ENCODE results near the gene SYS1. TPM values are rescaled to one million over a fixed set of nuclear protein-coding genes. Genes with fewer than 3 reads are reported as not detected.
A peak's percentile ranks its signal among the peaks of the same experiment; 100 is the strongest.

SYS1 gene
- total RNA-seq, result 22.6 TPM
- long read RNA-seq, transcript SYS1-201 (4 exons, 2,862 nt), result major isoform, 49 of 53 reads
- long read RNA-seq, partial matches to known transcripts, result 0 of 53 reads
- long read RNA-seq, other reads (novel, unspliced or antisense), result 1 of 53 reads

GRCh38 chr20:45362804-45363610 is at the start of gene SYS1:
SYS1 (plus strand) TSS chr20:45363156; CDS start chr20:45363532, 376 bp downstream.
- ATAC-seq (peak; percentile 88), DNase-seq (peak; percentile 99)
- intact Hi-C loops (cut with micrococcal nuclease), result no loop called here

- intact Hi-C loops (cut with micrococcal nuclease), result no loop called here
Observed at GRCh38 chr20:45313943-45314342, 49.0 kb upstream of the SYS1 start.

DNA sequence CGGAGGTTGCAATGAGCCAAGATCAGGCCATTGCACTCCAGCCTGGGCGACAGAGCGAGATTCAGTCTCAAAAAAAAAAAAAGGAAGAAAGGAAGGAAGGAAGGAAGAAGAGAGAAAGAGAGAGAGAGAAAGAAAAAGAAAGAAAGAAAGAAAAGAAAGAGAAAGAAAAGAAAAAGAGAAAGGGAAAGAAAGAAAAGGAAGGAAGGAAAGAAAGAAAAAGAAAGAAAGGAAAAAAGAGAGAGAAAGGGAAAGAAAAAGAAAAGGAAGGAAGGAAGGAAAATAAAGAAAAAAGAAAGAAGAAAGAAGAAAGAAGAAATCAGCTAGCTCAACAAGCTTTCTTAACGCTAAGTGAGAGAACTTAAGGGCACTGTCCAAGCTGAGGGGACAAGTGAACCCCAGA is 47.3 kb upstream of the SYS1 start:
- DNase-seq (no peak), ATAC-seq (no peak)
- intact Hi-C loops (cut with micrococcal nuclease), result no loop called here

More at GRCh38 chr20:45313943-45314342, 49.0 kb upstream of the SYS1 start:
- ATAC-seq, result no peak
- DNase-seq, result no peak

- intact Hi-C loops (cut with micrococcal nuclease), result no loop called here
- DNase-seq (no peak), ATAC-seq (no peak)
Observed at GRCh38 chr20:45316150-45317080, 46.5 kb upstream of the SYS1 start.

GRCh38 chr20:45317826-45318225 is 45.1 kb upstream of the SYS1 start:
- no peak for DNase-seq
- intact Hi-C loops (cut with micrococcal nuclease), result no loop called here
- ATAC-seq, result no peak

GRCh38 chr20:45318386-45318939 is 44.5 kb upstream of the SYS1 start:
- intact Hi-C loops (cut with micrococcal nuclease), result no loop called here
- DNase-seq (no peak), ATAC-seq (no peak)

- DNase-seq (no peak), ATAC-seq (no peak)
- intact Hi-C loops (cut with micrococcal nuclease), result no loop called here
Observed at GRCh38 chr20:45318948-45319347, 44.0 kb upstream of the SYS1 start.

DNA sequence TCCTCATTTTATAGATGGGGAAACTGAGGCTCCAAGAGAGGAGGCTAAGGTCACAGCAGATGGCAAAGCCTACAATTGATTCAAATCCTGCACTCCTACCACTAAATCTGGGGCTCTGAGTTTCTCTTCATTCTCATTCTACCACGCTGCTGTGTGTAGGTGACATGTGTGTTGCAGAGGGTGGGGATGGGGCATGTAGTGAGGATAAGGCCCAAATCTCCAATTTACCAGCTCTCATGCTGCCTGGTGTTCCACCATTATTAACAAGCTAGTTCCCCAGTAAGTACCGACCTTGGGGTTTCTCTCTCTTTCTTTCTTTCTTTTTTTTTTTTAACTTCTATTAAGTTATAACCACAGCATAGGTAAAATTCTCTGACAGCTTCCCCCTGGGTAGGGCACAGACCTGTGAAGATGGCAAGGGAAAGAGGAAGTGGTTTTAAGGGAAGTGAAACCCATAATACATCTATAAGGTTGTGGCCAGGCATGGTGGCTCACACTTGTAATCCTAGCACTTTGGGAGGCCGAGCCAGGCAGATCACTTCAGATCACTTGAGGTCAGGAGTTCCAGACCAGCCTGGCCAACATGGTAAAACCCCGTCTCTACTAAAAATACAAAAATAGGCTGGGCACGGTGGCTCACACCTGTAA is 41.9 kb upstream of the SYS1 start:
- intact Hi-C loops (cut with micrococcal nuclease), result loop anchor here (5.0 to 10.0 kb wide), 2 partner anchors 116 to 454 kb away; no protein-coding TSS in a partner anchor

DNA sequence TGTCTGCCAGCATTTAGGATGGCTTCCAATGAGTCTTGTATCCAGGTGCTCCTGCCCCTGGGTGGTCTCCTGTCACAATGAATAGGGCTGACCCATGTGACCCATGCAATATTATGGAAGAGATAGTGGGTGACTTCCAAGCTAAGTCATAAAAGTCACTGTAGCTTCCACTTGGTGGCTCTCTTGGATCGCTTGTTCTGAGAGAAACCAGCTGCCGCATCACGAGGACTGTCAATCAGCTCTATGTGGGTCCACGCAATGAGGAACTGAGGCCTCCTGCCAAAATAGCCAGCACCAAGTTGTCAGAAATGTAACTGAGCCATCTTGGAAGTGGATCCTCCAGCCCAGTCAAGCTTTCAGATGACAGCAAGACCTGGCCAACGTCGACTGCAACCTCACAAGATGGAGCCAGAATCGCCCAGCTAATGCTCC is 40.0 kb upstream of the SYS1 start:
- intact Hi-C loops (cut with micrococcal nuclease), result loop anchor here (5.0 to 10.0 kb wide), 2 partner anchors 114 to 452 kb away; no protein-coding TSS in a partner anchor
- DNase-seq (peak; percentile 53), ATAC-seq (peak; percentile 80)

More for the DNA sequence above, 41.9 kb upstream of the SYS1 start:
- ATAC-seq (no peak), DNase-seq (no peak)

- DNase-seq, result no peak
- no peak for ATAC-seq
- intact Hi-C loops (cut with micrococcal nuclease), result loop anchor here (5.0 to 10.0 kb wide), 2 partner anchors 114 to 451 kb away; no protein-coding TSS in a partner anchor
Observed at GRCh38 chr20:45323731-45324130, 39.2 kb upstream of the SYS1 start.

GRCh38 chr20:45325371-45325770 is 37.6 kb upstream of the SYS1 start:
- ATAC-seq (no peak), DNase-seq (no peak)
- intact Hi-C loops (cut with micrococcal nuclease), result loop anchor here (10.0 kb wide), 1 partner anchor 449 kb away; no protein-coding TSS in a partner anchor

DNA sequence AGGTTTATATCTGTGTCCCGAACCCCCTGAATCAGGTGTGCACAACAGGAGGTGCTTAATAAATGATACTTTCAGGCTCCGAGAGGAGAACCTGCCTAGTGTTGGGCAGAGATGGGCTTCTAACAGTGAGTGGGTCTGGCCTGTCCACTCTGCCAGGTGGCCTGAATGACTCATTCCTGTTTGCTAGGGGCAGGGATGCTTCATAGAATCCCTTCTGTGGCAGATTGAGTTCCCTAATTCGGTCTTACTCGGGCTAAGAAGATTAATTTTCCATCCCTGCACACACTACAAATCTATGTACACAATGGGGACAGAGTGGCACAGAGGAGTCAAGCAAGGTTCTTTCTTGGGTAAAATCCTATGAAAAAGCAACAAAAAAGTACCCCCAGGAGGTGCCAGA is 34.5 kb upstream of the SYS1 start:
- ATAC-seq, result no peak
- intact Hi-C loops (cut with micrococcal nuclease), result loop anchor here (10.0 kb wide), 1 partner anchor 446 kb away; no protein-coding TSS in a partner anchor
- DNase-seq, result no peak

DNA sequence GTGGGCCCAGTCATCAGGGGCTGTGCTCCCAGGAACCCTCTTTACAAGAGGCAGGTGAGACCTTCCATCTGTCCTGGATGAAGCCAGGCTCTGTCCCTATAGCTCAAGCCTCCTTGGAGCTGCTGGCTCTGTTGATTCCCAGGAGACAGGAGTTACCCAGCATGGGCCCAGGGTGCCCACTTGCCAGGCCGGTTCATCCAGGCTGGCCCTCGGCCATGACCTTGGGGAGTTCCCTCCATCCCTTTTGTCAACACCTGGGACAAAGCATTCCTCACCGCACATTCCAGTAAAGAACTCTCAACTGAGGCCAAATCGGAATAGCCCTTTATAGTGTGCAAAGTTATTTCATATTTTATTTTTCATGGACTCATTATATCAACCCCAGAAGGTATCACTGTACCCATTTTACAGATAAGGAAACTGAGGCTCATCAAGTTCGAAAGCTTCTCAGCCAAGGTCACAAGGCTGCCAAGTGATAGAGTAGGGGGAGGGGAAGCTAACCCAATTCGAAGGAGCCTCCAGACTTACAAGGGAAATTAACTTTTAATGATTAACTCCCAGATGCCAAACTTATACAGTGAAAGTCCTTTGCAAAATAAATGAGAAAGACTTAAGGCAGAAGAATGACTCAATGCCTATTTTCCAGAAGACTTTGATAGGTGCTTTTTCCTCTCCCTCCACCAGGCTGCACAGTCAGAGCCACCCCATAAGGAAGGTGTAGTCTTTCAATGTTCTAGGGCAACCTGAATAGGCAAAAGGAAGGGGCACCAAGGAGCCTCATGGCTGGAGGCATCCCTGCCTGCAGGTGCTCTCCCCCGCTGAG is 33.2 kb upstream of the SYS1 start:
- DNase-seq (no peak), ATAC-seq (no peak)
- intact Hi-C loops (cut with micrococcal nuclease), result loop anchor here (10.0 kb wide), 1 partner anchor 445 kb away; no protein-coding TSS in a partner anchor

DNA sequence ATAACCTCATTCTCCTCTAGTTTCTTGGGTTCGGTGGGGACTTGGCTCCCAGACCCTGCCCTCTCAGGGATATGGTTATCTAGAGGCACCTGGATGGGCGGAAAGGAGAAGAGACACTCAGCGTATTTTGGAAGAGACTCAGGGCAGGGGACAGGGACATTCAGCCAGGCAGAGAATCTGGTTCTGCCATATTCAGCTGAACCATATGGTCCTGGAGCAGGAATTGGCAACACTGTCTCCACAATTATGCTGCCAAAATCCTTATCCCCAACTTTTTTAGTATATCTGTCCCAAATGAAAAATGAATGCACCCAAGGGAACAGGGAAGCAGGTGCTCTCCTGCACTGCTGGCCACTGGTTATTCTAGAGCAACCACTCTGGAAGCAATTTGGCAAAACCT is 32.5 kb upstream of the SYS1 start:
- DNase-seq (no peak), ATAC-seq (no peak)
- intact Hi-C loops (cut with micrococcal nuclease), result no loop called here

GRCh38 chr20:45336530-45337366 is 26.2 kb upstream of the SYS1 start:
- no peak for DNase-seq
- intact Hi-C loops (cut with micrococcal nuclease), result no loop called here
- ATAC-seq, result peak; percentile 19

DNA sequence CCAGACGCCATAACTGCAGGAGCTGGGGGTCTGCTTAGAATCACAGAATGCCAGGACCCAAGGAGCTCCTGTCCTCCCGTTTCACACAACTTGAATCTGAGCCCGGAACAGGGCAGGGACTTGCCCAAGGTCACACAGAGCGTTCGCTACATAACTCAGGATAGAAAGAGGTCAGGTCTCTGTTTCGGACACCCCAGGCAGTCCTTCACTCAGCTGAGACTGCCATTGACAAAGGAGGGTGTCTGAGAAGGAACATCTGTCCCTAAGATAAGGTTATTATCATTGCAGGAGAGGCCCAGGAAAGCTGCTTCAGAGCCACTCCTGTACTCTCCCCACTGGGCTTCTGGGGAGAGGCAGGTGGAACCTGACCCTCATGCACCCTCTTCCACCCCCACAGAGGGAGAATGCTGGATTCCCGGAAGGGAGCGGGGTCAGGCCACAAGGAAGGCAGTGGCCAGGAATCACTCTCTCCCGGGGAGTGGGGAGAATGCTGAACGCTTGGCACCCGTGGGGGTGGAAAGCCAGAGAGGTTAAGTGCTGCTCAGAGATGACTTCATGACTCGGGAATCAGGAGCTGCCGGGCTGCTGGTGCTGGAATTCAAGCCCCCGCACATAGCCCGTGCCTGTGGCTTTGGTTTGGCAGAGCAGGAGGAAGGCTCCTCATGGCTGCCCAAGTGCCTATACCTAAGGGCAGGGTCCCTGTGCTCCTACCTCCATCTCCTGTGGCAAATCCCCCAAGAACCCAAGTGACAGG is 25.4 kb upstream of the SYS1 start:
- intact Hi-C loops (cut with micrococcal nuclease), result no loop called here
- DNase-seq (peak; percentile 71), ATAC-seq (peak; percentile 52)
